GM10248 (cell line): ENCODE results near the gene STK38.

ENCODE experiments used
- CTCF ChIA-PET: fragments of 300-600 bp; sonication (Branson Sonifier 250); formaldehyde crosslinking; extraction: SDS; loops from one replicate; lab custom pipeline; 2021; ENCODE audit warnings: antibody characterized with exemption; lab: Yijun Ruan, JAX
- POLR2A ChIA-PET: fragments of 350-650 bp; sonication (Branson Sonifier 250); formaldehyde crosslinking; extraction: SDS; loops from one replicate; lab custom pipeline; 2020; ENCODE audit warnings: antibody characterized with exemption; lab: Yijun Ruan, JAX
- DNase-seq: peaks from one replicate; pipeline ENCODE4 v3.0.0; 2012; ENCODE audit errors: extremely low spot score
- TF ChIP-seq, protein P1 (sequence below): IDR thresholded peaks from 2 replicates; pipeline ENCODE4 v1.5.1; 2012; ENCODE audit warnings: mild to moderate bottlenecking, low read depth; ENCODE audit errors: extremely low read depth, missing control alignments, control extremely low read depth

The STK38 gene

DNA sequence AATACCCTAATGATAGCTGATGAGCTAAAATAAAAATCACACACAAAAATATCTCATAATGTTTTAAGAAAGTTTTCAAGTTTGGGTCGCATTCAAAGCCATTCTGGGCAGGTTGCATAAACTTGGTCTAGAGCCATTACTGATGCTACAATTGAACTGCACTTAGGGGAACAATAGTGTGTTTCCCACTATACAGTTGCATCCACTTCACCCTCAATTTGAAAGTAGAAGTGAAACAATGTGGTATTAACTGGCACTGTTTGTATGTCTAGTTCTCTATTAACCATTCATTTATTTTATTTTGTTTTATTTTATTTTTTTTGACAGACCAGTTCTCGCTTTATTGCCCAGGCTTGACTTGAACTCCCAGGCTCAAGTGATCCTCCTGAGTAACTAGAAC is 23.0 kb upstream of the STK38 start:
- TF ChIP-seq, protein P1, sequence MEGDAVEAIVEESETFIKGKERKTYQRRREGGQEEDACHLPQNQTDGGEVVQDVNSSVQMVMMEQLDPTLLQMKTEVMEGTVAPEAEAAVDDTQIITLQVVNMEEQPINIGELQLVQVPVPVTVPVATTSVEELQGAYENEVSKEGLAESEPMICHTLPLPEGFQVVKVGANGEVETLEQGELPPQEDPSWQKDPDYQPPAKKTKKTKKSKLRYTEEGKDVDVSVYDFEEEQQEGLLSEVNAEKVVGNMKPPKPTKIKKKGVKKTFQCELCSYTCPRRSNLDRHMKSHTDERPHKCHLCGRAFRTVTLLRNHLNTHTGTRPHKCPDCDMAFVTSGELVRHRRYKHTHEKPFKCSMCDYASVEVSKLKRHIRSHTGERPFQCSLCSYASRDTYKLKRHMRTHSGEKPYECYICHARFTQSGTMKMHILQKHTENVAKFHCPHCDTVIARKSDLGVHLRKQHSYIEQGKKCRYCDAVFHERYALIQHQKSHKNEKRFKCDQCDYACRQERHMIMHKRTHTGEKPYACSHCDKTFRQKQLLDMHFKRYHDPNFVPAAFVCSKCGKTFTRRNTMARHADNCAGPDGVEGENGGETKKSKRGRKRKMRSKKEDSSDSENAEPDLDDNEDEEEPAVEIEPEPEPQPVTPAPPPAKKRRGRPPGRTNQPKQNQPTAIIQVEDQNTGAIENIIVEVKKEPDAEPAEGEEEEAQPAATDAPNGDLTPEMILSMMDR, result no peak
- DNase-seq, result no peak
- CTCF ChIA-PET, result interaction anchor here (0.7 kb wide), 1 partner anchor 12 kb away, joined by 3 read pairs; no protein-coding TSS in a partner anchor
- POLR2A ChIA-PET, result no interaction called here

DNA sequence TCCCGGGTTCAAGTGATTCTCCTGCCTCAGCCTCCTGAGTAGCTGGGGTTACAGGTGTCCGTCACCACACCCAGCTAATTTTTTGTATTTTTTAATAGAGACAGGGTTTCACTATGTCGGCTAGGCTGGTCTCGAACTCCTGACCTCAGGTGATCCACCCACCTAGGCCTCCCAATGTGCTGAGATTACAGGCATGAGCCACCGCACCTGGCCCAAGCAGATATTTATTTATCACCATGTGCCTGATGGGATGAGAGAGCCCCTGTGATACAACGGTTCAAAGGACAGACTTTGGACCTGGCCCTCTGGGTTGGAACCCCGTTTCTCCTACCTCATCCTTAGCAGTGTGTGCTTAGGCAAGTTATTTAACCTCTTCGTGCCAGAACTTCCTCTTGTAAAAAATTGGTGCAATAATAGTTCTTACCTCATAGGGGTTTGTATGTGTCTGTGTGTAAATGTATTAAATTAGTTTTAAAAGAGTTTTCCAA is 19.2 kb upstream of the STK38 start:
- TF ChIP-seq, protein P1, result no peak
- ChIA-PET CTCF (interaction anchor here (1.5 to 2.9 kb wide), 2 partner anchors 13 to 20 kb away, joined by 4 to 8 read pairs; no protein-coding TSS in a partner anchor), POLR2A (no interaction called here)
- DNase-seq, result no peak

DNA sequence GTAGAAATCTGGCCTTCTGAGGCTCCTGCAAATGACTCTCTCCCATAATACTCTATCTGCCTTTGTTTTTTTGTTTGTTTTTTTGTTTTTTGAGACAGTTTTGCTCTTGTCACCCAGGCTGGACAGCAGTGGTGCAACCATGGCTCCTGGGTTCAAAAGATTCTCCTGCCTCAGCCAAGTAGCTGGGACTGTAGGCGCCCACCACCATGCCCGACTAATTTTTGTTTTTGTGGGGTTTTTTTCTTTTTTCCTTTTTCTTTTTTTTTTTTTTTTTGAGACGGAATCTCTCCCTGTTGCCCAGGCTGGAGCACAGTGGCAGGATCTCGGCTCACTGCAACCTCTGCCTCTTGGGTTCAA is 16.6 kb upstream of the STK38 start:
- DNase-seq, result no peak
- POLR2A ChIA-PET, result interaction anchor here (0.6 kb wide), 1 partner anchor 190 kb away, joined by 4 read pairs; no protein-coding TSS in a partner anchor
- CTCF ChIA-PET, result interaction anchor here (1.2 kb wide), 1 partner anchor 141 kb away, joined by 3 read pairs; no protein-coding TSS in a partner anchor
- TF ChIP-seq, protein P1, result no peak

DNA sequence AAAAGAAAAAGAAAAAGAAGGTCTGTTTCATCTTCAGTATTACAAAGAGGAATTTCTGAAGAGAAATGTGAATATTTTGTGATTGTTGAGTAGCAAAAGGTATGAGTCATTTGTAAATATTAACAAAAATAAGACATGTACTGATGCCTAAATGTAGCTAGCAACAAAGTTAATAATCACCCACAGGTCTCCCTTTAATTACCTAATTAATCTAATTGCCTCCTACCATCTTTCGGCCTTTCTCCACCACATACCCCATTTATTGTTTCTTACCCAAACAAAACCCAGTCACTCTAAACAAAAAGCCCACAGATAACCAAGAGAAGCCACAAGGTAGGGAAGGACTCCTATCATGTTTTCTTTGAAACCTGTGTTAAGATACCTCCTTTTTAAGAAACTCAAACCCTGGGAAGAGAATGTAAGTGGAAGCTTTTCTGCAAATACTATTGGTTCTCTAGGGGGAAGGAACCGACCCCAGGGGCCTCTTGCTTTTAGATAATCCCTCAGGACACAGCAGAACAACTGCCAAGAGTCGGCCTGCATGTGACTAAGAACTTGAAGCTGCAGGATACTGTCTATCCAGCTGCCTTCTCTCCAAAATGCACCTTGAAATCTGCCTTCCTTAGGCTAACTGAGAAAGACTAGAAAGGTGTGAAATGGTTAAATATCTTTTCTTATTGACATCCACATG is 16.1 kb upstream of the STK38 start:
- DNase-seq, result no peak
- CTCF ChIA-PET, result interaction anchor here (1.2 kb wide), 1 partner anchor 140 kb away, joined by 3 read pairs; no protein-coding TSS in a partner anchor
- TF ChIP-seq, protein P1, result no peak
- POLR2A ChIA-PET, result interaction anchor here (0.6 kb wide), 1 partner anchor 190 kb away, joined by 4 read pairs; no protein-coding TSS in a partner anchor

DNA sequence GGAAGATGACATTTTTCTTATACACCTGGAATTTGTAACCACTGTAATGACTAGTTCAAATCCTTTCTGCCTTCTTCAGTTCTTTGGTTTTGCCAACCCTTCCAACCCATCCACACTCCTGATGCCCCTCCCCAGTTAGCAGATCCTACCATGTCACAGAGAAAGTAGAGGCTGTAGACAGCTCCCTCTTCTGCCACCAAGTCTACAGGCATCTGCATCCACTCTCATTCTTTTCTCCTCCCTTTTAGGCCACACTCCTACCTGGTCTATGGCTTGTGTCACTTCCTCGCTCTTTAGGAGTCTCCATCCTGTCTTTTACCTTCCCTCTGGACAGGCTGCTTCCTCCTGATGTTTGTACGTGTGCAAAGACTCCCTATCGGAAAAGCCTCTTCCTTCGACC is 13.5 kb upstream of the STK38 start:
- TF ChIP-seq, protein P1, result no peak
- ChIA-PET POLR2A (no interaction called here), CTCF (interaction anchor here (1.1 to 1.2 kb wide), 3 partner anchors 8 to 130 kb away, joined by 3 read pairs; no protein-coding TSS in a partner anchor)
- no peak for DNase-seq

DNA sequence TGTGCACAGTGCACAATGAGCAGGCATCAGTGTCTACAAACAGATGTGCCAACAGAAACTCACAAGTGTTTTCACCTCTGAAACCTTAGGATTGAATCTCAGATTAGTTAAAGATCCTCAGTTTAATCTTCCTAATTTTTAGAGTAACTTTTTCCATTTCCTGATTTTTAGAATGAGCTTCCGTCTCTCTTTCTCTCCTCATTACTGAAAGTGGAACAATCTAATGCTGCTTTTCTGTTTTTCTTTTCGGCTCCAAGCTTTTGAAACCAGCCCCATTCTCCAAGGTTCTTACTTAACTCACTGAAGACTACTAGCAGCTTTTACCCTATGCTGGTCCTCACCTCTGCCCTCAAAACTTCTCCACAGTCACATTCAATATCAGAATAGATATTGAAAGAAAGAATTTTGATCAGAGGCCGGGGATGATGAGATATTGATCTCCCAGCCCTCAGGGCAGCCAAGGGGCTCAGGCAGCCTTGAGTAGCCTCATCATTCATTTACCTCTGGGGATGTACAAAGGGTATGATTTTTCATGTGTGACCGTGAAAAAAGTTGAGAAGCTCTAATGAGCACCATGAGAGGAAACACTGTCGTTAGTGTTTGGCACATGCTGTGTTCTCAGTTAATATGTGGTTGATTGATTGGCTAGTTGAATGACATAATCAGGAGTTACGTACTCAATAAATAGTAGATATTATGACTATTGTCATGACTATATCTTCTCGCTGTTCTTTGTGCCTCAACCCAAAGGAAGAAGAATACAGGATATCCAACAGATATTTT is 11.9 kb upstream of the STK38 start:
- no peak for DNase-seq
- TF ChIP-seq, protein P1, result no peak
- ChIA-PET POLR2A (no interaction called here), CTCF (interaction anchor here (0.7 to 1.8 kb wide), 3 partner anchors 8 to 55 kb away, joined by 3 to 4 read pairs (median 3); no protein-coding TSS in a partner anchor)
